Uterus (tissue), 2 donors: ENCODE measurements around the gene EHD3.

Source experiments
- CTCF ChIP-seq, 4 experiments: fragments of 200-600 bp in 2 of 4; fragments of 450-650 bp in 2 of 4; sonication (generic) in 2 of 4; IDR thresholded peaks; one replicate each; pipeline ENCODE4 v1.5.1; 2016 to 2019; ENCODE audit warnings: antibody characterized with exemption in 4 of 4, mild to moderate bottlenecking in 2 of 4, moderate library complexity in 1 of 4
- POLR2A ChIP-seq, 2 donors: fragments of 450-650 bp; IDR thresholded peaks; one replicate each; pipeline ENCODE4 v1.6.1; 2016; ENCODE audit warnings: antibody characterized with exemption in 2 of 2, mild to moderate bottlenecking in 1 of 2, moderate library complexity in 1 of 2

- no peak for TF ChIP-seq POLR2A (IDR thresholded peaks at IDR 0.05)
- TF ChIP-seq CTCF (IDR thresholded peaks at IDR 0.05): no peak
Observed at GRCh38 chr2:31251018-31251417, 17.1 kb downstream of the EHD3 start.
